IPS-NIHi7 (cell line): Measurements from ENCODE around the gene ACVRL1.
"Not testable (repeated sequence)": the region's sequence is repeated elsewhere in the genome, so short reads cannot be mapped to it uniquely, and the experiment has no call there.

Source experiments
- DNase-seq: peaks from one replicate; pipeline ENCODE4 v3.0.0; 2012; ENCODE audit warnings: mixed read lengths; ENCODE audit errors: extremely low spot score

Gene ACVRL1

GRCh38 chr12:51874000-51874399 is 33.3 kb upstream of the ACVRL1 start:
- no peak for DNase-seq

GRCh38 chr12:51874486-51874885 is 32.8 kb upstream of the ACVRL1 start:
- DNase-seq = no peak

- no peak for DNase-seq
These were observed 28.2 kb upstream of the ACVRL1 start for GRCh38 chr12:51879102-51879501.

- no peak for DNase-seq
These were observed 24.0 kb upstream of the ACVRL1 start for GRCh38 chr12:51883295-51883694.

GRCh38 chr12:51883998-51884675 is 23.2 kb upstream of the ACVRL1 start:
- no peak for DNase-seq

- no peak for DNase-seq
These were observed 22.6 kb upstream of the ACVRL1 start for GRCh38 chr12:51884676-51885229.

GRCh38 chr12:51885294-51886020 is 21.8 kb upstream of the ACVRL1 start:
- DNase-seq = not testable (repeated sequence)

GRCh38 chr12:51886021-51886710 is 21.1 kb upstream of the ACVRL1 start:
- peak; percentile 51 for DNase-seq

GRCh38 chr12:51887476-51888315 is 19.6 kb upstream of the ACVRL1 start, which contains the start of gene ANKRD33:
Gene ANKRD33 (plus strand): TSS chr12:51888103. CDS start chr12:51888187, 84 bp downstream.
- peak; percentile 95 for DNase-seq

- peak; percentile 11 for DNase-seq
These were observed 18.7 kb upstream of the ACVRL1 start for GRCh38 chr12:51888316-51889215.

- DNase-seq = peak; percentile 18
These were observed 17.8 kb upstream of the ACVRL1 start for GRCh38 chr12:51889216-51890132.

- no peak for DNase-seq
These were observed 17.2 kb upstream of the ACVRL1 start for GRCh38 chr12:51890133-51890464.

- DNase-seq = peak; percentile 7
These were observed 16.7 kb upstream of the ACVRL1 start for GRCh38 chr12:51890511-51891171.

- peak; percentile 7 for DNase-seq
These were observed 15.5 kb upstream of the ACVRL1 start for GRCh38 chr12:51891843-51892242.

- no peak for DNase-seq
These were observed 13.5 kb upstream of the ACVRL1 start for GRCh38 chr12:51893786-51894185.

- peak; percentile 7 for DNase-seq
These were observed 11.7 kb upstream of the ACVRL1 start for GRCh38 chr12:51895378-51896135.

GRCh38 chr12:51896236-51896635 is 11.1 kb upstream of the ACVRL1 start:
- DNase-seq = peak; percentile 26

- DNase-seq = peak; percentile 7
These were observed 10.1 kb upstream of the ACVRL1 start for GRCh38 chr12:51897181-51897580.
